Left cardiac atrium (tissue), 4 donors: ENCODE measurements around the gene DISC1. TPM values are rescaled to one million over a fixed set of nuclear protein-coding genes. Genes with fewer than 3 reads are reported as not detected.
"Not testable (repeated sequence)": the region's sequence is repeated elsewhere in the genome, so short reads cannot be mapped to it uniquely, and the experiment has no call there.

Experiments
- ATAC-seq, 2 donors: fragments of 200-7000 bp; cut with Tn5 transposase; one replicate each; pipeline ENCODE4 v1.9.1; 2020; ENCODE audit warnings: mild to moderate bottlenecking in 2 of 2, moderate library complexity in 2 of 2
- DNase-seq: peaks from one replicate; pipeline ENCODE4 v3.0.0-alpha.2; 2020
- intact Hi-C, 2 donors: fragments of 100-400 bp; cut with DNase I; formaldehyde crosslinking; loops; one replicate each; pipeline versions ENCODE4 v1.14.1 to v1.15.1; 2022 to 2023
- total RNA-seq, 2 donors: library from RNA; stranded (reverse); fragmentation: NEBNext Ultra II Directional; extraction: Animal tissue kit (Norgen Biotek cat#: 25700); gene quantifications; one replicate each; pipeline ENCODE4 v1.2.1, GENCODE V29; 2021
- donor health status: DM: no; HTN: yes; CAD: no.
- donor health status: DM: no; HTN: yes; CAD: no; lungs with severe emphysema.
- donor health status: DM: yes; HTN: yes; CAD: no.
- donor health status: Dilated cardiomyopathy.

Gene DISC1
- total RNA-seq, 2 donors from 2014 or later, result 5.0 to 5.4 TPM

DNA sequence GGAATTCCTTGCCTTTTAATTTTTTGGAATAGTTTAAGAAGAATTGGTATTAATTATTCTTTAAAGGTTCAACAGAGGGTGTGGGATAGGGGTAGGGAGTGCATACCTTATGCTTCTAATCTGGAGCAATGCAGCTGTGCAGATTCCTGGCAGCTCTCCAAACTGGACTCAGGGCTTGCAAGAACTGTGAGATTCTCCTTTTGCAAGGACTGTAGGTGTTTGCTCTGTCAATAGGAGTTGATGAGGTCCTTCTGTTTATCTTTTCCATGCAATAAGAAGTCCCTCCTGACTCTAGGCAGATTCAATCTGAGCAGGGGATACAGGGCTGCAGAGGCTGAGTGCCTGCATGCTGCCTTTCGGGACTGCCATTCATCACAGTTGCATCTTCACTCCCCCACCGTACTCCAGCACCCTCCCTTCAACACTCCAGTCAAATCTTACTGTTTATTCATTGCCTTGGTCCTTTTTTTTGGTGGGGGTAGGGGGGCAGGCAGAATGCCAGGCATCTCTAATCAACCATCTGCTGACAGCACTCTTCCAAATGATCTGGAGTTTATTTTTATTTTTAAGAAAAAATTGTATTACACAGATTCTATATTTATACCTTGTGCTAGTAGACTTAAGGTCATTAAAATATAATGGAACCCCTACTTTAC lies 122.3 kb downstream of the DISC1 start:
- DNase-seq (no peak), ATAC-seq (no peak)
- intact Hi-C loops, result no loop called here

DNA sequence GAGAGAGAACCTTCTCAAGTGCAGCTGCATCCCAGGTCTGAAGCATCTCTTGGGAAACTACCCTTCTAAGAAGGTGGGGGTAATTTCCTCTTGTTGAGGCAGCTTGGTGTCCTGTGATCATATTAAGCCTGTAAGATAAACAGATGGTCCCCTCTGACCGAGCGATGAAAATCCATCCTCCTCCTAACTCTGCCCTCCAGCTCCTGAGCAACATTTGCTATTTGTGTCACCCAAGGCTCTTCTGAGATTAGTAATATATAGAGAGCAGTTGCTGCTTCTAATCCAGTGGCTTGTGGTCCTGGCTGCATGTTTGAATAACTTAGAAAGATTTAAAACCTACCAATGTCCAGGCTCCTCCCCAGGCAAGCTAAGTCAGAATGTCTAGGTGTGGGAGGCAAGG lies 123.7 kb downstream of the DISC1 start:
- no peak for ATAC-seq
- intact Hi-C loops, result loop anchor here in 1 of 2 donors (10.0 kb wide), 2 partner anchors 875 to 1495 kb away; no protein-coding TSS in a partner anchor
- no peak for DNase-seq

DNA sequence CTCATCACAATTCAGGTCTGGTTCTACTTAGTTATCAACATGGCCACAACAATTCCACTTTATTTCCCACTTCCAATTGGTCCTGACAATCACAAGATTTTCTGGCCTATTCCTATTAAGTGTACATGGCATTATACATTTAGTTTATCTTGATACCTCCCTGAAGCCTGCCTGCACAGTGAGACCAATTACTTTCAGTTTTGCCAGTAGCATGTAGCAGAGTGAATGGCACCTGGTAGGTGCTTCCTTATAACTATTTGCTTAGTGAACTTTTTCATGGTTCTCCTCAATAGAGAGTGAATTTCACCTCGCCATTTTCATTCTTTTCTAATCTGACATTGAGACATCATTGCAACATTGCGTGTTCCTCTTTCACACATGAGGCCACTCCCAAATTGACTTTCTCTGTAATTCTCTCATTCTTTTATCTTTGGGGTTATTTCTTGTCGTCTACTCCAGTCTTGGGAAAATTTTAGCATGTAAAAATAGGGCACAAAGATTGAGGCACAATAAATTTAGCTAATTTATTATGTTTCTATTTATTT lies 124.3 kb downstream of the DISC1 start:
- intact Hi-C loops, result loop anchor here in 1 of 2 donors (10.0 kb wide), 2 partner anchors 874 to 1494 kb away; no protein-coding TSS in a partner anchor
- ATAC-seq (no peak), DNase-seq (no peak)

DNA sequence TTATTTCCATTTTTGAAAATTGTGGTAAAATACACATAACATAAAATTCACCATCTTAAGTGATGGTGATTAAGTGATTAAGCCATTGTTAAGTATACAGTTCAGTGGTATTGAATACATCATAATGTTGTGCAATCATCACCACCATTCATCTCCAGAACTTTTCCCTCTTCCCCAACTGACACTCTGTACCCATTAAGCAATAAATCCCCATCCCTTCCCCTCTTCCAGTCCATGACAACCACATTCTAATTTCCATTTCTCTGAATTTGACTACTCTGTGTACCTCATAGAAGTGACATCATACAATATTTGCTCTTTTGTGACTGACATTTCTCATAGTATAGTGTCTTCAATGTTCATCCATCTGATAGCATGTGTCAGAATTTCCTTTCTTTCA lies 124.8 kb downstream of the DISC1 start:
- ATAC-seq, result no peak
- intact Hi-C loops, result loop anchor here in 1 of 2 donors (10.0 kb wide), 2 partner anchors 873 to 1493 kb away; no protein-coding TSS in a partner anchor
- no peak for DNase-seq

DNA sequence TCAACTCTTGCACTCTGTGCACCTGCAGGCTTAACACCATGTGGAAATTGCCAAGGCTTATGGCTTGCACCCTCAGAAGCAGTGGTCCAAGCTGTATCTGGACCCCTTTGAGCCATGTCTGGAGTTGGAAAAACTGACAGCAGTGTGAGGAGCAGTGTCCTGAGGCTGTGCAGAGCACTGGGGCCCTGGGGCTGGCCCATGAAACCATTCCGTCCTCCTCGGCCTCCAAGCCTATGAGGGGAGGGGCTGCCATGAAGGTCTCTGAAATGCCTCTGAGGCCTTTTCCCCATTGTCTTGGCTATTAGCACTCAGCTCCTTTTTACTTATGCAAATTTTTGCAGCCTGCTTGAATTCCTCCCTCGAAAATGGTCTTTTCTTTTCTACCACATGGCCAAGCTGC lies 126.7 kb downstream of the DISC1 start:
- DNase-seq, result no peak
- no peak for ATAC-seq
- intact Hi-C loops, result loop anchor here in 1 of 2 donors (10.0 kb wide), 2 partner anchors 871 to 1491 kb away; no protein-coding TSS in a partner anchor

DNA sequence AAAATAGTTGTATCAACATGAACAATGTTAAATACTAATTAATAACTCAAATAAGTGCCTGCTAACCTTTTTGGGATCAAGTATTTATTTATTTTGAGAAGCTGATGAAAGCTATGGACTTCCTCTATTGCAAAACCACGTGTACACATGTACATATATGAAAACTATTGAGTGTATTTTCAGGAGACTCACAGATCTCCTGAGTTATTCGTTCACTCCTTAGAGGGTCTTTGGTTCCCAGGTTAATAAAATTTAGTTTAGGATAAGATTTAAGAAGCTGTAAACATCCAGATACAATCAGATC lies 130.5 kb downstream of the DISC1 start:
- intact Hi-C loops, result loop anchor here in 1 of 2 donors (5.0 to 10.0 kb wide), 3 partner anchors 40 to 1488 kb away; no protein-coding TSS in a partner anchor
- ATAC-seq (peak in 1 of 2 donors; percentile 44), DNase-seq (no peak)

DNA sequence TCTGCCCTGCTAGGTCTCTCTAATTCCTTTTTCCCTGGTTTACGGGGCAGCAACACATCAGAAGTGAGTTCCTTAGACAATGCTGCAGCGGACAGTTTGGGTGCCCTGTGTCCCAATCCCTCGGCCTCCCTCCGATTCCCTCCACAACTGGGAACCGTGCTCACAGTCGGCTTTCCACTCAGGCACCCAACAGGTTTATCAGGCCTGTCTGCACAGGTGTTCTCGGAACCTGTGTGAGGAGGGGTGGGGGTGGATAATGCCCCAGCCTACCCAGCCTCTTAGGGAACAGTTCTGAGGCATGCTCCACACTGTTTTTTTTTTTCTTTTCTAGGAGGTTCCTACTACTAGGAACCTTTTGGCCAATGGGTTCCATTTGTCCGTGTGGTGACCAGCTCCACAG lies 131.2 kb downstream of the DISC1 start:
- intact Hi-C loops, result loop anchor here in 1 of 2 donors (5.0 to 10.0 kb wide), 3 partner anchors 40 to 1487 kb away; no protein-coding TSS in a partner anchor
- ATAC-seq (no peak), DNase-seq (no peak)

DNA sequence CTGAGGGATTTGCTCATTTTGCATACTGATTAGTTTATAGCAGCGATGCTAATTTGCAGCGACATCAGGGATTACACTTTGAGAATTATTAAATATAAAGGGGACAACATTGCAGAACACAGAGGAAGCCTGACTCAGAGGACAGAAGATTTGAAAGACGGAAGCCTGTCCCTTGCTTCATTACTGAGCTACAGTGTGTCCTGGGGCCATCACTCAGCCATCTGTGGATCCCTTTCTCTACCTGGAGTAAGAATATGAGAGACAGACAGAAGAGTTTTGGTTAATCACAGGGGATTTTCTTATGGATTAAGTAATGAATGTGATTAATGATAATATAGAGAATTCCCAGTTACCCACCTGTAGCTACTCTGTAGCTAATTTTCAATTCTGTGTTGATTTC lies 134.7 kb downstream of the DISC1 start:
- no peak for ATAC-seq

DNA sequence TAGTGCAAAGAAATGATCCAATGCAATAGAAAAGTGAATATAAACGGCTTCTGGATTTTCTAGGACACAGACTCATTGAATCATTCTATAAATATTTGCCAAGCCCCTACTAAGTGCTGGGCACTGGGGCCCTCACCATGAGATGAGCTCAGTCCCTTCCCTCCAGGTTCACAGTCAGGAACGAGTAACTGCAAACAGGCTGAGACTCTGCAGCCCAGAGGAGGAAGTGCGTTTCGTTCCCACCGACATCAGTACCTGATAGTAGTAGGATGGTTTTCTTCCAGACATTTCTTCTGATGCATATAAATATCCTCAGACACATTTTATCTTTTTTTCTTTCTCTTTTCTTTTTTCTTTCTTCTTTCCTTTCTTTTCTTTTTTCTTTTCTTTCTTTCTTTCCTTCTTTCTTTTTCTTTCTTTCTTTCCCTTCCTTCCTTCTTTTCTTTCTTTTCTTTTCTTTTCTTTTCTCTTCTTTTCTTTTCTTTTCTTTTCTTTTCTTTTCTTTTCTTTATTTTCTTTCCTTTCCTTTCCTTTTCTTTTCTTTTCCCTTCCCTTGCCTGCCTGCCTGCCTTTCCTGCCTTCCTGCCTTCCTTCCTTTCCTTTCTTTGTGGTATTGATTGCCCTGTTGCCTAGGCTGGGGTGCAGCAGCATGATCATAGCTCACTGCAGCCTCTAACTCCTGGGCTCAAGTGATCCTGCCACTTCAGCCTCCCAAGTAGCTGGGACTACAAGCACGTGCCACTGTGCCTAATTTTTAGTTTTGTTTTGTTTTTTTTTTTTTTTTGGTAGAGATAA lies 135.4 kb downstream of the DISC1 start:
- intact Hi-C loops, result no loop called here
- ATAC-seq (no peak), DNase-seq (no peak)

More for the DNA sequence above, 134.7 kb downstream of the DISC1 start:
- DNase-seq, result no peak
- intact Hi-C loops, result no loop called here

DNA sequence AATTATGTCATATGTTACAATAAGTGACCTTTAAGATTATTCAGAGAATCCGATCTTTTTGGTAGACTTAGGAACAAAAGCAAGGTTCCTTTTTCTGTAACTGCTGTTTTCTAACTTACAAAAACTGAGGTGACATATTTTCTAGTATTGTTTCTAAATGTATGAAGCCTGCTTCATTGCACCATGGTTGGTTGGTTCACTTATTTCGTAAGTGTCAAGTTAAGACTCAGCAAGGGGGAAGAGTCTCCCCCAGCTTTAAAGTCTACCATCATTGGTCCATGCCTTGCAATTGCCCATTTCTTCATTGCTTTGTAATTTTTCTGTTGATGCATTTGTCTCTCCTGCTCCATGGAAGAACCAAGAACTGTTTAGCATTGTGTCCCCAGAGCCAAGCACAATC lies 136.9 kb downstream of the DISC1 start:
- ATAC-seq, result no peak
- DNase-seq, result no peak
- intact Hi-C loops, result no loop called here

DNA sequence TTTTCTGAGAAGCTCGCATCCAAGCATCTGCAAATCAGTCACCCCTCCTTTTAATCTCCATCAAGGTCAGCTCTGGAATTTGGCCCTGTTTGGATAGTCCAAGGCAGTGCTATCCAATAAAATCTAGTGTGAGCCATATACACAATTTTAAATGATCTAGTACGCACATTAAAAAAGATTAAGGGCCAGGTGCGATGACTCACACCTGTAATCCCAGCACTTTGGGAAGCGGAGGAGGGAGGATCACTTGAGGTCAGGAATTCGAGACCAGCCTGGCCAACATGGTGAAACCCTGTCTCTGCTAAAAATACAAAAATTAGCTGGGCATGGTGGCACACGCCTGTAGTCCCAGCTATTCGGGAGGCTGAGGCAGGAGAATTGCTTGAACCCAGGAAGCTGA lies 139.2 kb downstream of the DISC1 start:
- ATAC-seq, intact Hi-C loops, DNase-seq: not testable (repeated sequence)

DNA sequence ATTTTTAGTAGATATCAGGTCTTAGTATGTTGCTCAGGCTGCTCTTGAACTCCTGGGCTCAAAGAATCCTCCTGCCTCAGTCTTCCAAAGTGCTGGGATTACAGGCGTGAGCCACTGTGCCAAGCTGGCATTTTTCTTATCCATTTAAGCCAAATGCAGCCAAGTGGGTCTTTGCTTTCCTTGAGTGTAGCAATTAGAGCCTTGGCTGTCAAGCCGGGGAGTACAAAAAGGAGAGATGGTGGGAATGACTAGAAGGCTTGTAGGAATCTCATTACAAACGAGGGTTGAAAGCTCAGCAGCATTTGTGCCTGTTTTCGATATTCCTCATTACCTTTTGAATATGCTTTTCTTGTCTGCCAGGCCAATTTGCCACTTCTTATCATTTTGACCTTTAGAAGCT lies 140.9 kb downstream of the DISC1 start:
- DNase-seq (no peak), ATAC-seq (no peak)
- intact Hi-C loops, result no loop called here

DNA sequence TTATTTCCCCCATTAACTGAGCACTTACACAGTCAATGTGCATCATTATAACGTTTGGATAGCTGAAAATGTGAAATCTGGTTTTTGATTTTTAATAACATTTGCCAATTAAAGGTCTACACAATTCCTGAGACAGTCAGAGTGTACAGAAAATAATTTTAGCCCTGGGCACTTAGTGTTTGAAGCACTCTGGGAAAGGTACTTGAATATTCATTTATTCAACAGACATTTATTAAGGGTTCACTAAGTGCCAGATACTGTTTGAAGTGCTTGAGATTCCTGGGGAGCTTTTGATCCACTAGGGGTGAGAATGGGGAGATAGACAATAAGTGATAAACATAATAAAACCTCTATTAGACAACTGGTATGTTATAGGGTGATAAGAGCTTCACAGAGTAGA lies 141.8 kb downstream of the DISC1 start:
- intact Hi-C loops, result no loop called here
- DNase-seq (no peak), ATAC-seq (no peak)

DNA sequence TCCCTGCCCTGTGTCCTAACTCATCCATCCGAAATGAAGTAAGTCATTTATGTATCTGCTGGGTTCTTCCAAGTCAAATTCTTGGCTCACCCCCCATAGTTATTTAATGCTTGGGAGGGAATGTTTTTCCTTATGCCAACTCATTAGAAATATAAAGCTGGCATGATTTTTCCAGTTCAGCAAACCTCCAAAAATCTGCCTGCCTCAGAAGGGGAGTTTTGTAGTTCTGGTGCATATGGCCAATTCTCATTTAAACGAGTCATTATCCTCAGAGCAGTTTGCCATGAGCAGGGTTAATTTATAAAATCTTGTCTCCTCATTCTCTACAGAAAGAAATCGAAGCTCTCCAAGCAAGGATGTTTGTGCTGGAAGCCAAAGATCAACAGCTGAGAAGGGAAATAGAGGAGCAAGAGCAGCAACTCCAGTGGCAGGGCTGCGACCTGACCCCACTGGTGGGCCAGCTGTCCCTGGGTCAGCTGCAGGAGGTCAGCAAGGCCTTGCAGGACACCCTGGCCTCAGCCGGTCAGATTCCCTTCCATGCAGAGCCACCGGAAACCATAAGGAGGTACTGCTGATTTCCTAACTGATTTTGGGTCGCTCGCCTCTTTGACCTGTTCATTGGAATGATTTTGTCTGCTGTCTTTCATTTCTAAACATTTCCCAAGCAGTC lies 144.1 kb downstream of the DISC1 start:
- intact Hi-C loops, result no loop called here
- no peak for DNase-seq
- no peak for ATAC-seq

DNA sequence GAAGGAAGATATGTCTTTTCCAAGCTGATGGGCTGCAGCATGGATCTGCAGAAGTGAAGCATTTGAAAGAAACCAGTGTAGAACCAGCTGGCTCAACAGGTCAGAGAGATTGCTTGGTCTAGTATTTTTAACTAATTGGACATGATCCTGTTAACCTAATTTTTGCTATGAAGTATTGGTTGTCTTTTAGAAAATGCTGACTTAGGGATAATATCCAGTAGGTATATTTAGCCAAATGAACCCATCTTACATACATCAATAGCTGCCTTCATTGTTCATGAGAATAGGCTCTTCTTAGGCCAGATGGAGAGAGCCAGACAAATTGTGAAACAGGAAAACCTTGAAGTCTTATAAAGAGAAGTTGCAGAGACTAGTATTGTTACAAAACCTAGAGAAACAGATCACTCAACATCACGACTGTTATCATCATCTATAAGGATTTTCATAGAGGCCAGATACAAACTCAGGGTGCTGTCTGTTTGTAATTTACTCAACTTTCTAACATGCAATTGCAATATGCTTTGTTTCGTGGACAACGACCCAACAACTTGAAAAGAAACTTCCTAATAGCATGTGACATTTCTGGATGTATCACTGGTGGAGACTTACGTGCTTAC lies 148.2 kb downstream of the DISC1 start:
- ATAC-seq, result no peak
- intact Hi-C loops, result no loop called here
- DNase-seq, result no peak

DNA sequence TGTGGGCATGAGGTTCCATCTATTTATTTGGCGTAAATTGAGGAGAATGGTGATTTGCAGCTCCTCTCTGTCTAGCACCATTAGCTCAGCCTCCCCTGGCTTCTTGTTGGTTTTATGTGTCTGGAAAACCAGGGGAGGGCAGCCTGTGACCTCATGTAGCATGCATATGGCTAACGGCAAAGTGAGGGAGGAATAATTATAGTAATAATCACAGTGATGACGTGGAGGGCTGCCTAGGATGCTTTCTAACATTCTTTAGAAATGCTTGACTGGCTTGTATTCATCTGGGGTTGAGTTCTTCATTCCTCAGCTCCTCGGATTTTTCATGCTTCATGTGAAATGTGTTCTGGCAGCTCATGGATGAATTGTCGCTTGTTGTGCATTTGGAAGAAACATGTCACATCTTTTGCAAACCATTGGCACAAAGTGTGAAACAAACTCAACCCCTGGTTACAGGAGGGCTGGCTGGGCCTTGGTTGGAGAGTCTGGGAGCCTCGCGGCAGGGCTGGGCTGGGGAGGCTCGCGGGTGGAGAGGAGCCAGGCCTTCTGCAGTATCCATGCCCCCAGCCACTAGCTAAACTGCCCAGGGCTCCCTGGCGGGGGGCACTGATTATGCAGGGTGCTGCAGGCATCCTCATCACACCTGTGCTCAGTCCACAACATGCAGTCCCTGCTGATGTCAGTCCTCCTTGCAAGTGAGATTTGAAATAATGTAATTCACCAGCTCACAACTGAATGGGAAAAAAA lies 149.6 kb downstream of the DISC1 start:
- ATAC-seq, result no peak
- no peak for DNase-seq
- intact Hi-C loops, result no loop called here

DNA sequence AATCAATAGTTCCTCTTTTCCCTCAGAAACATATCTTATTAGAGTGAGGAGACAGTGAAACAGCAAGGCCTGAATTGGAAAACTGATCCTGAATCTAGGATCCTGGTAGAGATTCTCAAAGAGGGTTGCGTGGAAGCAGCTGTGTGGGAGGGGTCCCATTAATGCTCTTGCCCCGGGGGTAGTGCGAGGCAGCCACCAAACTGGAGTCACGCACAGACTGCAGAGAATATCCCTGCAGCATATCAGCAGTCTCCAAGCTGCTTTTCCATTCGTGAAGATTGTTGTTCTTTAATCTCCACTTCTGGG lies 150.1 kb downstream of the DISC1 start:
- DNase-seq, result no peak
- intact Hi-C loops, result no loop called here
- ATAC-seq, result no peak

DNA sequence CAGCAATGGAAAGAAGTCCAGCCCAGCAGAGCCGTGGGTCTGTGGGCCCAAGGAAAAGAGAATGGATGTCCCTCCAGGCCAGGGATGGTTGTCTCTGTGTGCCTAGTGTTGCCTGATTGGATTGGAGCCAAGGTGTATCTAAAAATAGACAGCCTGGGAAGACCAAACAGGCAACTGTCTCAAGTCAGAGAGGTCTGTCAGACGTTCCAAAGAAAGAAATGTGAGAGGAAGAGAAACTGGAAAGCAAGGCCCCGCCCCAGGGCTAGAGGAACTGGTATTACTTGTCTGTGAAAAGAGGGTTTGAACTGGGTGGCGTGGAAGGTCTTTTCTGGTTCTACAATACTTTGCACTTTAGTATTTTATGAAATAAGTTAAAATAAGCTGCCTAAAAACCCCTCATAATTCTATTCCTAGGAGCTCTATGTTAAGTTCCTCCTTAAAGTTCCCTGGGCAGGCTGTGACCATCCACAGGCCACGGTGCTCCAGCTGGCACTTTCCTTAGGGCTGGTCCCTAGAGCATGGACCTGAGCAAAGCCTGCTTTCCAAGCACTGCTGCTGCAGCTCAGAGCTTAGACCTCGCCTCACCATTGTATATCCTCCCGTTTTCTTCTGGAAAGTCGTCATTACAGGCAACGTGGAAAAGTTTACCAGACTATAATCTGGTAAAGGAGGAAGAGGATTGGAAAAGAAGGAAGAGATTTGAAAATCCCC lies 151.6 kb downstream of the DISC1 start:
- intact Hi-C loops, result no loop called here
- DNase-seq (peak; percentile 32), ATAC-seq (peak; percentile 67 to 70)
